Right lung (tissue), 5 donors: ENCODE results near the gene PPP1R9B. TPM values are rescaled to one million over a fixed set of nuclear protein-coding genes. Genes with fewer than 3 reads are reported as not detected.

Experiments
- DNase-seq, 2 donors: peaks; one replicate each; pipeline ENCODE4 v3.0.0-alpha.2; 2013
- polyA plus RNA-seq, 5 donors: library from polyadenylated mRNA; unstranded; fragments of 120-200 nt; gene quantifications; one replicate each; pipeline versions ENCODE4 v1.2.1 to v1.2.3, GENCODE V29; 2013; ENCODE audit warnings: inconsistent platforms in 1 of 5, low replicate concordance in 1 of 5; ENCODE audit not compliant: insufficient read length in 5 of 5, insufficient read depth in 1 of 5

The PPP1R9B gene
- polyA plus RNA-seq, 5 donors, result 42.6 to 67.3 (median 50.7) TPM

GRCh38 chr17:50188921-50189549 lies 38.6 kb upstream of the PPP1R9B start:
- no peak for DNase-seq

GRCh38 chr17:50188531-50188920 lies 38.0 kb upstream of the PPP1R9B start:
- DNase-seq, result no peak

- no peak for DNase-seq
Observed at GRCh38 chr17:50187751-50188530, 37.5 kb upstream of the PPP1R9B start.

- no peak for DNase-seq
Observed at GRCh38 chr17:50187394-50187725, 36.9 kb upstream of the PPP1R9B start.

GRCh38 chr17:50186661-50187393 lies 36.4 kb upstream of the PPP1R9B start:
- DNase-seq, result no peak

GRCh38 chr17:50185631-50186471 lies 35.4 kb upstream of the PPP1R9B start:
- no peak for DNase-seq

- DNase-seq, result no peak
Observed at GRCh38 chr17:50184611-50185398, 34.3 kb upstream of the PPP1R9B start.

- no peak for DNase-seq
Observed at GRCh38 chr17:50184064-50184463, 33.6 kb upstream of the PPP1R9B start.

- no peak for DNase-seq
Observed at GRCh38 chr17:50183421-50183994, 33.0 kb upstream of the PPP1R9B start.

- DNase-seq, result no peak
Observed at GRCh38 chr17:50182783-50183420, 32.4 kb upstream of the PPP1R9B start.

- DNase-seq, result no peak
Observed at GRCh38 chr17:50181591-50182560, 31.4 kb upstream of the PPP1R9B start.

- DNase-seq, result no peak
Observed at GRCh38 chr17:50181144-50181543, 30.7 kb upstream of the PPP1R9B start.

- DNase-seq, result no peak
Observed at GRCh38 chr17:50180620-50181019, 30.1 kb upstream of the PPP1R9B start.

- DNase-seq, result no peak
Observed at GRCh38 chr17:50180111-50180510, 29.6 kb upstream of the PPP1R9B start.

GRCh38 chr17:50177983-50178834 lies 27.7 kb upstream of the PPP1R9B start:
- peak; percentile 68 to 70 for DNase-seq

GRCh38 chr17:50177476-50177875 lies 27.0 kb upstream of the PPP1R9B start:
- no peak for DNase-seq

- DNase-seq, result no peak
Observed at GRCh38 chr17:50176559-50177357, 26.3 kb upstream of the PPP1R9B start.
